GM23338 (cell line): ENCODE measurements around the gene CGNL1. TPM values are rescaled to one million over a fixed set of nuclear protein-coding genes. Genes with fewer than 3 reads are reported as not detected.

Source experiments
- ATAC-seq: fragments of 200-7000 bp; cut with Tn5 transposase; 3 replicates; pipeline ENCODE4 v1.9.1; 2020
- DNase-seq: peaks from one replicate; pipeline ENCODE4 v3.0.0-alpha.2; 2015; ENCODE audit warnings: low spot score
- H2AFZ ChIP-seq: fragments of 200-600 bp; sonication (generic); 2 replicates; pipeline ENCODE4 v1.8.0; 2016; ENCODE audit warnings: antibody characterized with exemption, mild to moderate bottlenecking, moderate library complexity
- H3F3A ChIP-seq: fragments of 200-600 bp; sonication (generic); replicated peaks from 2 replicates; pipeline ENCODE4 v1.8.0; 2017; ENCODE audit warnings: antibody characterized with exemption, mixed run types, low read depth
- H3K27ac ChIP-seq: fragments of 200-600 bp; sonication (generic); 2 replicates; pipeline ENCODE4 v1.6.1; 2016; ENCODE audit warnings: low read depth
- H3K27me3 ChIP-seq: fragments of 200-600 bp; sonication (generic); 2 replicates; pipeline ENCODE4 v1.8.0; 2016; ENCODE audit warnings: mild to moderate bottlenecking, mixed run types, moderate library complexity; ENCODE audit not compliant: insufficient read depth
- H3K36me3 ChIP-seq: fragments of 200-600 bp; sonication (generic); 2 replicates; pipeline ENCODE4 v1.8.0; 2016; ENCODE audit warnings: mild to moderate bottlenecking; ENCODE audit not compliant: insufficient read depth
- H3K4me1 ChIP-seq: fragments of 200-600 bp; sonication (generic); 2 replicates; pipeline ENCODE4 v1.8.0; 2016; ENCODE audit warnings: mild to moderate bottlenecking, moderate library complexity; ENCODE audit not compliant: insufficient read depth
- H3K4me2 ChIP-seq: fragments of 200-600 bp; sonication (generic); 2 replicates; pipeline ENCODE4 v1.7.1; 2017; ENCODE audit warnings: mixed run types
- H3K4me3 ChIP-seq: fragments of 200-600 bp; sonication (generic); 2 replicates; pipeline ENCODE4 v1.6.1; 2016; ENCODE audit warnings: mixed run types
- H3K79me2 ChIP-seq: fragments of 200-600 bp; sonication (generic); replicated peaks from 2 replicates; pipeline ENCODE4 v1.8.0; 2017; ENCODE audit warnings: mild to moderate bottlenecking; ENCODE audit not compliant: insufficient read depth
- H3K9me2 ChIP-seq: fragments of 200-600 bp; sonication (generic); 2 replicates; pipeline ENCODE4 v1.8.0; 2017; ENCODE audit not compliant: insufficient read depth
- H4K20me1 ChIP-seq: fragments of 200-600 bp; sonication (generic); replicated peaks from 2 replicates; pipeline ENCODE4 v1.8.0; 2017; ENCODE audit warnings: mild to moderate bottlenecking; ENCODE audit not compliant: insufficient read depth
- H3K27ac Mint-ChIP-seq: 2 replicates; pipeline ENCODE4 v1.8.0; 2020; ENCODE audit warnings: inconsistent platforms, mild to moderate bottlenecking, moderate library complexity, mixed read lengths
- H3K27me3 Mint-ChIP-seq: 3 replicates; pipeline ENCODE4 v1.8.0; 2022; ENCODE audit warnings: low read depth, mild to moderate bottlenecking, moderate library complexity, mixed read lengths, inconsistent platforms; ENCODE audit not compliant: insufficient read depth, poor library complexity
- H3K36me3 Mint-ChIP-seq: 3 replicates; pipeline ENCODE4 v1.8.0; 2021; ENCODE audit warnings: low read depth, mild to moderate bottlenecking, inconsistent platforms, moderate library complexity, mixed read lengths
- H3K4me1 Mint-ChIP-seq: 3 replicates; pipeline ENCODE4 v1.8.0; 2020; ENCODE audit warnings: mild to moderate bottlenecking, inconsistent platforms, mixed read lengths
- H3K4me3 Mint-ChIP-seq: 3 replicates; pipeline ENCODE4 v1.8.0; 2021; ENCODE audit warnings: moderate library complexity, mild to moderate bottlenecking, inconsistent platforms, mixed read lengths
- H3K9me3 Mint-ChIP-seq: 3 replicates; pipeline ENCODE4 v1.8.0; 2020; ENCODE audit warnings: moderate library complexity, mild to moderate bottlenecking, inconsistent platforms, mixed read lengths
- EZH2 ChIP-seq: fragments of 200-600 bp; sonication (generic); IDR thresholded peaks from one replicate; pipeline ENCODE4 v1.8.0; 2017; ENCODE audit warnings: antibody characterized with exemption, mild to moderate bottlenecking, low read depth; ENCODE audit not compliant: unreplicated experiment
- EZH2phosphoT487 ChIP-seq: fragments of 200-600 bp; sonication (generic); IDR thresholded peaks from one replicate; pipeline ENCODE4 v1.8.1; 2018; ENCODE audit warnings: antibody characterized with exemption; ENCODE audit not compliant: unreplicated experiment
- JUNB ChIP-seq: IDR thresholded peaks from one replicate; pipeline ENCODE4 v1.6.1; 2016; ENCODE audit warnings: antibody characterized with exemption; ENCODE audit not compliant: unreplicated experiment
- NANOG ChIP-seq: IDR thresholded peaks from 2 replicates; pipeline ENCODE4 v1.6.1; 2016; ENCODE audit warnings: antibody characterized with exemption, borderline replicate concordance
- POLR2AphosphoS5 ChIP-seq: IDR thresholded peaks from 2 replicates; pipeline ENCODE4 v1.6.1; 2016; ENCODE audit warnings: antibody characterized with exemption, low read depth
- STAT1 ChIP-seq: IDR thresholded peaks from one replicate; pipeline ENCODE4 v1.6.1; 2016; ENCODE audit warnings: antibody characterized with exemption; ENCODE audit not compliant: unreplicated experiment
- ZNF114 ChIP-seq: fragments of 250-450 bp; sonication (Bioruptor Pico); IDR thresholded peaks from 2 replicates; pipeline ENCODE4 v1.5.0; 2020; ENCODE audit warnings: mild to moderate bottlenecking, moderate library complexity
- ZNF331 ChIP-seq: fragments of 250-450 bp; sonication (Bioruptor Pico); IDR thresholded peaks from 2 replicates; pipeline ENCODE4 v1.5.0; 2020; ENCODE audit warnings: low read depth, mild to moderate bottlenecking, moderate library complexity
- polyA plus RNA-seq: library from polyadenylated mRNA; unstranded; fragments of >200 nt; fragmentation: Nextera tagmentation; extraction: Ambion mirVana; gene quantifications from 2 replicates; pipeline ENCODE4 v1.2.1, GENCODE V29; 2016
- total RNA-seq: library from RNA; depleted of rRNA; stranded (reverse); fragments of >200 nt; shearing (Covaris generic); gene quantifications from 2 replicates; pipeline ENCODE4 v1.2.3, GENCODE V29; 2014
- TF ChIP-seq, protein P1 (sequence below), 2 experiments: fragments of 200-600 bp in 1 of 2; sonication (generic) in 1 of 2; conservative IDR thresholded peaks; 2 replicates each; pipeline versions ENCODE4 v1.5.1 to v1.6.1; 2016 to 2017; ENCODE audit warnings: antibody characterized with exemption in 2 of 2, low read depth in 2 of 2, mild to moderate bottlenecking in 2 of 2, moderate library complexity in 1 of 2
- TF ChIP-seq, protein P2 (sequence below): IDR thresholded peaks from 2 replicates; pipeline ENCODE4 v1.6.1; 2016; ENCODE audit warnings: antibody characterized with exemption
- TF ChIP-seq, protein P3 (sequence below): fragments of 250-450 bp; sonication (Bioruptor Pico); IDR thresholded peaks from 2 replicates; pipeline ENCODE4 v1.5.0; 2020; ENCODE audit warnings: mild to moderate bottlenecking, moderate library complexity

The CGNL1 gene
- total and polyA plus RNA-seq, 2 experiments from 2014 or later = 20.0 to 57.8 TPM

DNA sequence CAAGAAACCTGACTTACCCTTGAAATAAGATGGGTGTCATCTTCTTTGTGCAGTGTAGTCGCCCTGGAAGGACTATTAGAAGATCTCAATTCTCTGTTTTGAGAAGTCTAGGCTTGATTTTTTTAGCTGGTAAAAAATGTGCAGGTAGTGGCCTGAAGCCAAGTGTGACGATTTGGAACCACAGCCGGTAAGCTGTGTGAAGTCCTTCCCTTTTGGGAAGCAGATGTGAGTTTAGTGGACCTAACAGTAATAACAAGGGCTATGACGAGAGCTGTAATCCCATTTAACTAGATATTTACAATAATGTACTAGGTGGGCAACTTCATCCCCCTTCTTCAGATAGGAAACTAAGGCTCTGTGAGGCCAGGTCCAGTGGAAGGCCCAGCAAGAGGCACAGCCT is 133.7 kb downstream of the CGNL1 start:
- no peak for ATAC-seq
- Mint-ChIP-seq H3K4me1 (peaks cover 32% of the 10 kb centered on the region), H3K4me3 (no peak overlapping the region), H3K36me3 (no peaks in the 10 kb centered on the region), H3K27me3 (no peaks in the 10 kb centered on the region), H3K27ac (no peak overlapping the region), H3K9me3 (no peaks in the 10 kb centered on the region)
- no peak for DNase-seq
- TF ChIP-seq EZH2phosphoT487 (no peak), JUNB (no peak), STAT1 (no peak), ZNF114 (CRISPR knock-in tag) (no peak), NANOG (no peak), EZH2 (no peak), ZNF331 (CRISPR knock-in tag) (no peak), POLR2AphosphoS5 (no peak)
- TF ChIP-seq, protein P1, sequence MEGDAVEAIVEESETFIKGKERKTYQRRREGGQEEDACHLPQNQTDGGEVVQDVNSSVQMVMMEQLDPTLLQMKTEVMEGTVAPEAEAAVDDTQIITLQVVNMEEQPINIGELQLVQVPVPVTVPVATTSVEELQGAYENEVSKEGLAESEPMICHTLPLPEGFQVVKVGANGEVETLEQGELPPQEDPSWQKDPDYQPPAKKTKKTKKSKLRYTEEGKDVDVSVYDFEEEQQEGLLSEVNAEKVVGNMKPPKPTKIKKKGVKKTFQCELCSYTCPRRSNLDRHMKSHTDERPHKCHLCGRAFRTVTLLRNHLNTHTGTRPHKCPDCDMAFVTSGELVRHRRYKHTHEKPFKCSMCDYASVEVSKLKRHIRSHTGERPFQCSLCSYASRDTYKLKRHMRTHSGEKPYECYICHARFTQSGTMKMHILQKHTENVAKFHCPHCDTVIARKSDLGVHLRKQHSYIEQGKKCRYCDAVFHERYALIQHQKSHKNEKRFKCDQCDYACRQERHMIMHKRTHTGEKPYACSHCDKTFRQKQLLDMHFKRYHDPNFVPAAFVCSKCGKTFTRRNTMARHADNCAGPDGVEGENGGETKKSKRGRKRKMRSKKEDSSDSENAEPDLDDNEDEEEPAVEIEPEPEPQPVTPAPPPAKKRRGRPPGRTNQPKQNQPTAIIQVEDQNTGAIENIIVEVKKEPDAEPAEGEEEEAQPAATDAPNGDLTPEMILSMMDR (conservative IDR thresholded peaks at IDR 0.05; ENCODE audit: low read depth in 2 of 2) = no peak
- TF ChIP-seq, protein P2, sequence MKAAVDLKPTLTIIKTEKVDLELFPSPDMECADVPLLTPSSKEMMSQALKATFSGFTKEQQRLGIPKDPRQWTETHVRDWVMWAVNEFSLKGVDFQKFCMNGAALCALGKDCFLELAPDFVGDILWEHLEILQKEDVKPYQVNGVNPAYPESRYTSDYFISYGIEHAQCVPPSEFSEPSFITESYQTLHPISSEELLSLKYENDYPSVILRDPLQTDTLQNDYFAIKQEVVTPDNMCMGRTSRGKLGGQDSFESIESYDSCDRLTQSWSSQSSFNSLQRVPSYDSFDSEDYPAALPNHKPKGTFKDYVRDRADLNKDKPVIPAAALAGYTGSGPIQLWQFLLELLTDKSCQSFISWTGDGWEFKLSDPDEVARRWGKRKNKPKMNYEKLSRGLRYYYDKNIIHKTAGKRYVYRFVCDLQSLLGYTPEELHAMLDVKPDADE = no peak
- TF ChIP-seq, protein P3, sequence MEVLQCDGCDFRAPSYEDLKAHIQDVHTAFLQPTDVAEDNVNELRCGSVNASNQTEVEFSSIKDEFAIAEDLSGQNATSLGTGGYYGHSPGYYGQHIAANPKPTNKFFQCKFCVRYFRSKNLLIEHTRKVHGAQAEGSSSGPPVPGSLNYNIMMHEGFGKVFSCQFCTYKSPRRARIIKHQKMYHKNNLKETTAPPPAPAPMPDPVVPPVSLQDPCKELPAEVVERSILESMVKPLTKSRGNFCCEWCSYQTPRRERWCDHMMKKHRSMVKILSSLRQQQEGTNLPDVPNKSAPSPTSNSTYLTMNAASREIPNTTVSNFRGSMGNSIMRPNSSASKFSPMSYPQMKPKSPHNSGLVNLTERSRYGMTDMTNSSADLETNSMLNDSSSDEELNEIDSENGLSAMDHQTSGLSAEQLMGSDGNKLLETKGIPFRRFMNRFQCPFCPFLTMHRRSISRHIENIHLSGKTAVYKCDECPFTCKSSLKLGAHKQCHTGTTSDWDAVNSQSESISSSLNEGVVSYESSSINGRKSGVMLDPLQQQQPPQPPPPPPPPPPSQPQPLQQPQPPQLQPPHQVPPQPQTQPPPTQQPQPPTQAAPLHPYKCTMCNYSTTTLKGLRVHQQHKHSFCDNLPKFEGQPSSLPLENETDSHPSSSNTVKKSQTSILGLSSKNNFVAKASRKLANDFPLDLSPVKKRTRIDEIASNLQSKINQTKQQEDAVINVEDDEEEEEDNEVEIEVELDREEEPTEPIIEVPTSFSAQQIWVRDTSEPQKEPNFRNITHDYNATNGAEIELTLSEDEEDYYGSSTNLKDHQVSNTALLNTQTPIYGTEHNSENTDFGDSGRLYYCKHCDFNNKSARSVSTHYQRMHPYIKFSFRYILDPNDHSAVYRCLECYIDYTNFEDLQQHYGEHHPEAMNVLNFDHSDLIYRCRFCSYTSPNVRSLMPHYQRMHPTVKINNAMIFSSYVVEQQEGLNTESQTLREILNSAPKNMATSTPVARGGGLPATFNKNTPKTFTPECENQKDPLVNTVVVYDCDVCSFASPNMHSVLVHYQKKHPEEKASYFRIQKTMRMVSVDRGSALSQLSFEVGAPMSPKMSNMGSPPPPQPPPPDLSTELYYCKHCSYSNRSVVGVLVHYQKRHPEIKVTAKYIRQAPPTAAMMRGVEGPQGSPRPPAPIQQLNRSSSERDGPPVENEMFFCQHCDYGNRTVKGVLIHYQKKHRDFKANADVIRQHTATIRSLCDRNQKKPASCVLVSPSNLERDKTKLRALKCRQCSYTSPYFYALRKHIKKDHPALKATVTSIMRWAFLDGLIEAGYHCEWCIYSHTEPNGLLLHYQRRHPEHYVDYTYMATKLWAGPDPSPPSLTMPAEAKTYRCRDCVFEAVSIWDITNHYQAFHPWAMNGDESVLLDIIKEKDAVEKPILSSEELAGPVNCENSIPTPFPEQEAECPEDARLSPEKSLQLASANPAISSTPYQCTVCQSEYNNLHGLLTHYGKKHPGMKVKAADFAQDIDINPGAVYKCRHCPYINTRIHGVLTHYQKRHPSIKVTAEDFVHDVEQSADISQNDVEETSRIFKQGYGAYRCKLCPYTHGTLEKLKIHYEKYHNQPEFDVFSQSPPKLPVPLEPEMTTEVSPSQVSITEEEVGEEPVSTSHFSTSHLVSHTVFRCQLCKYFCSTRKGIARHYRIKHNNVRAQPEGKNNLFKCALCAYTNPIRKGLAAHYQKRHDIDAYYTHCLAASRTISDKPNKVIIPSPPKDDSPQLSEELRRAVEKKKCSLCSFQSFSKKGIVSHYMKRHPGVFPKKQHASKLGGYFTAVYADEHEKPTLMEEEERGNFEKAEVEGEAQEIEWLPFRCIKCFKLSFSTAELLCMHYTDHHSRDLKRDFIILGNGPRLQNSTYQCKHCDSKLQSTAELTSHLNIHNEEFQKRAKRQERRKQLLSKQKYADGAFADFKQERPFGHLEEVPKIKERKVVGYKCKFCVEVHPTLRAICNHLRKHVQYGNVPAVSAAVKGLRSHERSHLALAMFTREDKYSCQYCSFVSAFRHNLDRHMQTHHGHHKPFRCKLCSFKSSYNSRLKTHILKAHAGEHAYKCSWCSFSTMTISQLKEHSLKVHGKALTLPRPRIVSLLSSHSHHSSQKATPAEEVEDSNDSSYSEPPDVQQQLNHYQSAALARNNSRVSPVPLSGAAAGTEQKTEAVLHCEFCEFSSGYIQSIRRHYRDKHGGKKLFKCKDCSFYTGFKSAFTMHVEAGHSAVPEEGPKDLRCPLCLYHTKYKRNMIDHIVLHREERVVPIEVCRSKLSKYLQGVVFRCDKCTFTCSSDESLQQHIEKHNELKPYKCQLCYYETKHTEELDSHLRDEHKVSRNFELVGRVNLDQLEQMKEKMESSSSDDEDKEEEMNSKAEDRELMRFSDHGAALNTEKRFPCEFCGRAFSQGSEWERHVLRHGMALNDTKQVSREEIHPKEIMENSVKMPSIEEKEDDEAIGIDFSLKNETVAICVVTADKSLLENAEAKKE (CRISPR knock-in tag) = no peak
- Histone ChIP-seq H3K36me3 (no peaks in the 10 kb centered on the region), H3F3A (0 out of 2 replicates have a peak, but pooled peaks cover 3% of the 10 kb centered on the region), H3K4me2 (no peak overlapping the region), H3K4me1 (peaks cover 23% of the 10 kb centered on the region), H3K27ac (no peak overlapping the region), H3K9me2 (no peaks in the 10 kb centered on the region; the same call in 1 of the 2 replicates), H4K20me1 (no peaks in the 10 kb centered on the region), H3K4me3 (no peak overlapping the region), H2AFZ (no peak overlapping the region), H3K27me3 (no peaks in the 10 kb centered on the region), H3K79me2 (no peaks in the 10 kb centered on the region)
